ENCODE results near the gene PNPLA7. TPM values are rescaled to one million over a fixed set of nuclear protein-coding genes. Genes with fewer than 3 reads are reported as not detected.

Gene PNPLA7
- total and polyA plus RNA-seq, 9 donors = 0.80 to 3.6 (median 2.1) TPM

- Histone ChIP-seq H3K36me3 (ENCODE audit: control insufficient read depth, insufficient read depth, low read length) (peaks cover 16% of the 10 kb centered on the region), H3K4me3 (ENCODE audit: low read length) (no peak overlapping the region), H3K27ac (ENCODE audit: low read length) (no peak overlapping the region), H3K4me1 (ENCODE audit: control insufficient read depth, insufficient read depth, low read length) (peaks cover 28% of the 10 kb centered on the region), H3K9me3 (replicated peaks; ENCODE audit: control insufficient read depth, low read depth, low read length) (no peaks in the 10 kb centered on the region), H3K27me3 (ENCODE audit: control insufficient read depth, insufficient read depth, low read length) (peaks cover 14% of the 10 kb centered on the region)
- no peak for DNase-seq
- whole genome bisulfite sequencing (ENCODE audit: insufficient coverage) = 85% methylated on average over 24 of the region's 31 CpGs
Measured at GRCh38 chr9:137460363-137461315, 89.6 kb downstream of the PNPLA7 start.

GRCh38 chr9:137459601-137460362 is 90.4 kb downstream of the PNPLA7 start:
- H3K4me1 ChIP-seq (ENCODE audit: control insufficient read depth, insufficient read depth, low read length) = peaks cover 33% of the 10 kb centered on the region
- 34% methylated on average over 13 of the region's 15 CpGs for WGBS (ENCODE audit: insufficient coverage)
- DNase-seq = no peak
- no peaks in the 10 kb centered on the region for H3K9me3 ChIP-seq (replicated peaks; ENCODE audit: control insufficient read depth, low read depth, low read length)
- H3K4me3 ChIP-seq (ENCODE audit: low read length) = peak overlapping the region; percentile 56
- peaks cover 14% of the 10 kb centered on the region for H3K27me3 ChIP-seq (ENCODE audit: control insufficient read depth, insufficient read depth, low read length)
- H3K27ac ChIP-seq (ENCODE audit: low read length) = peak overlapping the region; percentile 51
- peaks cover 21% of the 10 kb centered on the region for H3K36me3 ChIP-seq (ENCODE audit: control insufficient read depth, insufficient read depth, low read length)

- Histone ChIP-seq H3K4me3 (ENCODE audit: low read length) (peak within 1 kb of the TSS; percentile 56), H3K4me1 (ENCODE audit: control insufficient read depth, insufficient read depth, low read length) (peaks cover 39% of the 10 kb centered on the region), H3K27me3 (ENCODE audit: control insufficient read depth, insufficient read depth, low read length) (peaks cover 14% of the 10 kb centered on the region), H3K9me3 (replicated peaks; ENCODE audit: control insufficient read depth, low read depth, low read length) (no peaks in the 10 kb centered on the region), H3K36me3 (ENCODE audit: control insufficient read depth, insufficient read depth, low read length) (peaks cover 21% of the 10 kb centered on the region), H3K27ac (ENCODE audit: low read length) (peak within 1 kb of the TSS; percentile 51)
- WGBS (ENCODE audit: insufficient coverage) = under 1% methylated on average over 58 of the region's 62 CpGs
- peak; percentile 95 for DNase-seq
Measured at GRCh38 chr9:137459152-137459600, 91.0 kb downstream of the PNPLA7 start, which contains the start of gene NSMF. TSS of gene NSMF (minus strand) at chr9:137459334. CDS start at chr9:137459102, 232 bp downstream.

- no peak overlapping the region for H3K27ac ChIP-seq (ENCODE audit: low read length)
- H3K4me3 ChIP-seq (ENCODE audit: low read length) = peak overlapping the region; percentile 42
- WGBS (ENCODE audit: insufficient coverage) = 7% methylated on average over 85 of the region's 88 CpGs
- peaks cover 21% of the 10 kb centered on the region for H3K36me3 ChIP-seq (ENCODE audit: control insufficient read depth, insufficient read depth, low read length)
- DNase-seq = peak; percentile 43
- no peaks in the 10 kb centered on the region for H3K9me3 ChIP-seq (replicated peaks; ENCODE audit: control insufficient read depth, low read depth, low read length)
- H3K27me3 ChIP-seq (ENCODE audit: control insufficient read depth, insufficient read depth, low read length) = peaks cover 14% of the 10 kb centered on the region
- peaks cover 43% of the 10 kb centered on the region for H3K4me1 ChIP-seq (ENCODE audit: control insufficient read depth, insufficient read depth, low read length)
Measured at GRCh38 chr9:137458194-137459151, 91.7 kb downstream of the PNPLA7 start.

- Histone ChIP-seq H3K4me1 (ENCODE audit: control insufficient read depth, insufficient read depth, low read length) (peaks cover 45% of the 10 kb centered on the region), H3K9me3 (replicated peaks; ENCODE audit: control insufficient read depth, low read depth, low read length) (no peaks in the 10 kb centered on the region), H3K4me3 (ENCODE audit: low read length) (peak overlapping the region; percentile 42), H3K36me3 (ENCODE audit: control insufficient read depth, insufficient read depth, low read length) (peaks cover 25% of the 10 kb centered on the region), H3K27me3 (ENCODE audit: control insufficient read depth, insufficient read depth, low read length) (peaks cover 14% of the 10 kb centered on the region), H3K27ac (ENCODE audit: low read length) (no peak overlapping the region)
- WGBS (ENCODE audit: insufficient coverage) = 84% methylated on average over 41 of the region's 44 CpGs
- DNase-seq = no peak
Measured at GRCh38 chr9:137457406-137458193, 92.6 kb downstream of the PNPLA7 start.

- H3K4me1 ChIP-seq (ENCODE audit: control insufficient read depth, insufficient read depth, low read length) = peaks cover 44% of the 10 kb centered on the region
- no peaks in the 10 kb centered on the region for H3K9me3 ChIP-seq (replicated peaks; ENCODE audit: control insufficient read depth, low read depth, low read length)
- WGBS (ENCODE audit: insufficient coverage) = 86% methylated on average over 4 of the region's 10 CpGs
- no peak overlapping the region for H3K4me3 ChIP-seq (ENCODE audit: low read length)
- no peak overlapping the region for H3K27ac ChIP-seq (ENCODE audit: low read length)
- H3K27me3 ChIP-seq (ENCODE audit: control insufficient read depth, insufficient read depth, low read length) = peaks cover 9% of the 10 kb centered on the region
- H3K36me3 ChIP-seq (ENCODE audit: control insufficient read depth, insufficient read depth, low read length) = peaks cover 28% of the 10 kb centered on the region
- DNase-seq = no peak
Measured at GRCh38 chr9:137456864-137457405, 93.3 kb downstream of the PNPLA7 start.

- Histone ChIP-seq H3K9me3 (replicated peaks; ENCODE audit: control insufficient read depth, low read depth, low read length) (no peaks in the 10 kb centered on the region), H3K4me3 (ENCODE audit: low read length) (no peak overlapping the region), H3K27ac (ENCODE audit: low read length) (no peak overlapping the region), H3K27me3 (ENCODE audit: control insufficient read depth, insufficient read depth, low read length) (peaks cover 2% of the 10 kb centered on the region), H3K36me3 (ENCODE audit: control insufficient read depth, insufficient read depth, low read length) (peaks cover 28% of the 10 kb centered on the region), H3K4me1 (ENCODE audit: control insufficient read depth, insufficient read depth, low read length) (peaks cover 40% of the 10 kb centered on the region)
- 65% methylated on average over 12 of the region's 12 CpGs for WGBS (ENCODE audit: insufficient coverage)
- DNase-seq = no peak
Measured at GRCh38 chr9:137456061-137456863, 93.9 kb downstream of the PNPLA7 start.

- no peak overlapping the region for H3K27ac ChIP-seq (ENCODE audit: low read length)
- no peak for DNase-seq
Measured at GRCh38 chr9:137455359-137455991, 94.7 kb downstream of the PNPLA7 start.

More at GRCh38 chr9:137455359-137455991, 94.7 kb downstream of the PNPLA7 start:
- Histone ChIP-seq H3K4me3 (ENCODE audit: low read length) (no peak overlapping the region), H3K4me1 (ENCODE audit: control insufficient read depth, insufficient read depth, low read length) (peaks cover 40% of the 10 kb centered on the region), H3K9me3 (replicated peaks; ENCODE audit: control insufficient read depth, low read depth, low read length) (no peaks in the 10 kb centered on the region), H3K36me3 (ENCODE audit: control insufficient read depth, insufficient read depth, low read length) (peaks cover 28% of the 10 kb centered on the region), H3K27me3 (ENCODE audit: control insufficient read depth, insufficient read depth, low read length) (no peaks in the 10 kb centered on the region)
- 70% methylated on average over 9 of the region's 18 CpGs for WGBS (ENCODE audit: insufficient coverage)
